HEK293 (cell line): ENCODE measurements around the gene ABR.
A peak's percentile ranks its signal among the peaks of the same experiment; 100 is the strongest.

Experiments used
- HOXD13 ChIP-seq: sonication (generic); formaldehyde crosslinking; IDR thresholded peaks from 2 replicates; pipeline ENCODE4 v1.8.0; 2022; ENCODE audit warnings: missing genetic modification reagents, borderline replicate concordance
- KLF8 ChIP-seq: fragments of 450-650 bp; formaldehyde crosslinking; IDR thresholded peaks from 2 replicates; pipeline ENCODE4 v1.5.1; 2016; ENCODE audit warnings: missing biosample characterization, missing genetic modification characterization
- KLF9 ChIP-seq: fragments of 450-650 bp; formaldehyde crosslinking; IDR thresholded peaks from 2 replicates; pipeline ENCODE4 v1.5.1; 2016; ENCODE audit warnings: missing biosample characterization, missing genetic modification characterization, low read depth
- PBX3 ChIP-seq: sonication (generic); formaldehyde crosslinking; IDR thresholded peaks from 2 replicates; pipeline ENCODE4 v1.8.1; 2022; ENCODE audit warnings: mild to moderate bottlenecking, moderate library complexity, missing genetic modification reagents
- PRDM6 ChIP-seq: fragments of 450-650 bp; formaldehyde crosslinking; IDR thresholded peaks from 2 replicates; pipeline ENCODE4 v1.5.1; 2017; ENCODE audit warnings: missing biosample characterization, missing genetic modification characterization
- REST ChIP-seq: fragments of 450-650 bp; formaldehyde crosslinking; IDR thresholded peaks from 2 replicates; pipeline ENCODE4 v1.5.1; 2016; ENCODE audit warnings: missing biosample characterization, missing genetic modification characterization
- TCF7L2 ChIP-seq: IDR thresholded peaks from 2 replicates; pipeline ENCODE4 v1.6.1; 2011; ENCODE audit warnings: low read depth, mild to moderate bottlenecking, inconsistent platforms, low read length, moderate library complexity, borderline replicate concordance
- ZBTB1 ChIP-seq: fragments of 450-650 bp; formaldehyde crosslinking; IDR thresholded peaks from 2 replicates; pipeline ENCODE4 v1.5.1; 2016; ENCODE audit warnings: missing biosample characterization, missing genetic modification characterization
- ZBTB20 ChIP-seq: fragments of 450-650 bp; formaldehyde crosslinking; IDR thresholded peaks from 2 replicates; pipeline ENCODE4 v1.5.1; 2016; ENCODE audit warnings: missing biosample characterization, missing genetic modification characterization
- ZBTB7A ChIP-seq: fragments of 450-650 bp; formaldehyde crosslinking; IDR thresholded peaks from 2 replicates; pipeline ENCODE4 v1.5.1; 2016; ENCODE audit warnings: low read depth, missing biosample characterization, missing genetic modification characterization
- ZEB2 ChIP-seq: fragments of 450-650 bp; formaldehyde crosslinking; IDR thresholded peaks from 2 replicates; pipeline ENCODE4 v1.5.1; 2016; ENCODE audit warnings: missing biosample characterization, missing genetic modification characterization
- ZFP3 ChIP-seq: fragments of 450-650 bp; formaldehyde crosslinking; IDR thresholded peaks from 2 replicates; pipeline ENCODE4 v1.5.1; 2016; ENCODE audit warnings: low read depth, missing biosample characterization, missing genetic modification characterization
- ZFP37 ChIP-seq: fragments of 450-650 bp; formaldehyde crosslinking; IDR thresholded peaks from 2 replicates; pipeline ENCODE4 v1.5.1; 2016; ENCODE audit warnings: missing biosample characterization, missing genetic modification characterization
- ZFP41 ChIP-seq: fragments of 450-650 bp; formaldehyde crosslinking; IDR thresholded peaks from 2 replicates; pipeline ENCODE4 v1.5.1; 2016; ENCODE audit warnings: missing biosample characterization, missing genetic modification characterization, borderline replicate concordance
- ZIC2 ChIP-seq: fragments of 450-650 bp; formaldehyde crosslinking; IDR thresholded peaks from 2 replicates; pipeline ENCODE4 v1.5.1; 2016; ENCODE audit warnings: missing biosample characterization, missing genetic modification characterization
- ZNF138 ChIP-seq: fragments of 450-650 bp; formaldehyde crosslinking; IDR thresholded peaks from 2 replicates; pipeline ENCODE4 v1.5.1; 2016; ENCODE audit warnings: missing biosample characterization, missing genetic modification characterization, borderline replicate concordance
- ZNF202 ChIP-seq: fragments of 450-650 bp; formaldehyde crosslinking; IDR thresholded peaks from 2 replicates; pipeline ENCODE4 v1.5.1; 2016; ENCODE audit warnings: missing biosample characterization, missing genetic modification characterization, borderline replicate concordance
- ZNF24 ChIP-seq: fragments of 450-650 bp; formaldehyde crosslinking; IDR thresholded peaks from 2 replicates; pipeline ENCODE4 v1.5.1; 2016; ENCODE audit warnings: missing biosample characterization, missing genetic modification characterization
- ZNF311 ChIP-seq: fragments of 450-650 bp; formaldehyde crosslinking; IDR thresholded peaks from 2 replicates; pipeline ENCODE4 v1.5.1; 2017; ENCODE audit warnings: missing biosample characterization, missing genetic modification characterization, borderline replicate concordance
- ZNF423 ChIP-seq: fragments of 450-650 bp; formaldehyde crosslinking; IDR thresholded peaks from 2 replicates; pipeline ENCODE4 v1.5.1; 2016; ENCODE audit warnings: missing biosample characterization, missing genetic modification characterization
- ZNF529 ChIP-seq: fragments of 450-650 bp; formaldehyde crosslinking; IDR thresholded peaks from 2 replicates; pipeline ENCODE4 v1.5.1; 2017; ENCODE audit warnings: missing genetic modification characterization, missing biosample characterization; ENCODE audit not compliant: insufficient replicate concordance
- ZNF558 ChIP-seq: fragments of 450-650 bp; formaldehyde crosslinking; IDR thresholded peaks from 2 replicates; pipeline ENCODE4 v1.5.1; 2016; ENCODE audit warnings: missing biosample characterization, missing genetic modification characterization
- ZNF560 ChIP-seq: fragments of 450-650 bp; formaldehyde crosslinking; IDR thresholded peaks from 2 replicates; pipeline ENCODE4 v1.5.1; 2017; ENCODE audit warnings: missing biosample characterization, missing genetic modification characterization, borderline replicate concordance
- ZNF561 ChIP-seq: fragments of 450-650 bp; IDR thresholded peaks from 2 replicates; pipeline ENCODE4 v1.5.1; 2018; ENCODE audit warnings: missing biosample characterization, missing genetic modification characterization, borderline replicate concordance
- ZNF610 ChIP-seq: fragments of 450-650 bp; formaldehyde crosslinking; IDR thresholded peaks from 2 replicates; pipeline ENCODE4 v1.5.1; 2016; ENCODE audit warnings: missing biosample characterization, missing genetic modification characterization, borderline replicate concordance
- ZNF626 ChIP-seq: fragments of 450-650 bp; sonication (Bioruptor Pico); formaldehyde crosslinking; IDR thresholded peaks from 2 replicates; pipeline ENCODE4 v1.5.1; 2018; ENCODE audit warnings: missing biosample characterization, missing genetic modification characterization, inconsistent platforms
- ZNF629 ChIP-seq: fragments of 450-650 bp; formaldehyde crosslinking; IDR thresholded peaks from 2 replicates; pipeline ENCODE4 v1.5.1; 2017; ENCODE audit warnings: missing biosample characterization, missing genetic modification characterization
- ZNF660 ChIP-seq: fragments of 450-650 bp; IDR thresholded peaks from 2 replicates; pipeline ENCODE4 v1.5.1; 2018; ENCODE audit warnings: missing biosample characterization, mild to moderate bottlenecking, missing genetic modification characterization
- ZNF843 ChIP-seq: fragments of 450-650 bp; formaldehyde crosslinking; IDR thresholded peaks from 2 replicates; pipeline ENCODE4 v1.5.1; 2016; ENCODE audit warnings: missing biosample characterization, missing genetic modification characterization
- ZSCAN30 ChIP-seq: fragments of 450-650 bp; IDR thresholded peaks from 2 replicates; pipeline ENCODE4 v1.5.1; 2018; ENCODE audit warnings: missing biosample characterization, mild to moderate bottlenecking, missing genetic modification characterization, moderate library complexity
- TF ChIP-seq, protein P1 (sequence below): fragments of 450-650 bp; formaldehyde crosslinking; IDR thresholded peaks from 2 replicates; pipeline ENCODE4 v1.5.1; 2016; ENCODE audit warnings: missing biosample characterization, missing genetic modification characterization
- TF ChIP-seq, protein P2 (sequence below): fragments of 450-650 bp; formaldehyde crosslinking; IDR thresholded peaks from 2 replicates; pipeline ENCODE4 v1.5.1; 2016; ENCODE audit warnings: missing biosample characterization, missing genetic modification characterization

Gene ABR

GRCh38 chr17:1229349-1229899, 49.6 kb upstream of the ABR start (continued):
- TF ChIP-seq PRDM6 (tag by site-specific recombination), result no peak
- TF ChIP-seq ZNF529 (tag by site-specific recombination), result no peak
- TF ChIP-seq ZNF843 (tag by site-specific recombination), result no peak
- no peak for TF ChIP-seq ZNF610 (tag by site-specific recombination)
- no peak for TF ChIP-seq ZFP37 (tag by site-specific recombination)
- peak; percentile 36; the same call in 1 of the 2 replicates for TF ChIP-seq ZNF660
- TF ChIP-seq ZIC2 (tag by site-specific recombination), result peak; percentile 78
- TF ChIP-seq ZNF561 (tag by site-specific recombination), result no peak; the same call in 1 of the 2 replicates
- TF ChIP-seq KLF9 (tag by site-specific recombination), result 0 out of 2 replicates have a peak, but pooled peaks have one; percentile 27
- no peak for TF ChIP-seq ZEB2 (tag by site-specific recombination)
- no peak for TF ChIP-seq ZNF202 (tag by site-specific recombination)
- TF ChIP-seq, protein P1, sequence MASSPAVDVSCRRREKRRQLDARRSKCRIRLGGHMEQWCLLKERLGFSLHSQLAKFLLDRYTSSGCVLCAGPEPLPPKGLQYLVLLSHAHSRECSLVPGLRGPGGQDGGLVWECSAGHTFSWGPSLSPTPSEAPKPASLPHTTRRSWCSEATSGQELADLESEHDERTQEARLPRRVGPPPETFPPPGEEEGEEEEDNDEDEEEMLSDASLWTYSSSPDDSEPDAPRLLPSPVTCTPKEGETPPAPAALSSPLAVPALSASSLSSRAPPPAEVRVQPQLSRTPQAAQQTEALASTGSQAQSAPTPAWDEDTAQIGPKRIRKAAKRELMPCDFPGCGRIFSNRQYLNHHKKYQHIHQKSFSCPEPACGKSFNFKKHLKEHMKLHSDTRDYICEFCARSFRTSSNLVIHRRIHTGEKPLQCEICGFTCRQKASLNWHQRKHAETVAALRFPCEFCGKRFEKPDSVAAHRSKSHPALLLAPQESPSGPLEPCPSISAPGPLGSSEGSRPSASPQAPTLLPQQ (tag by site-specific recombination), result no peak
- TF ChIP-seq ZFP41 (tag by site-specific recombination), result no peak
- 0 out of 2 replicates have a peak, but pooled peaks have one; percentile 50 for TF ChIP-seq ZNF629
- TF ChIP-seq ZNF24 (tag by site-specific recombination), result no peak
- no peak for TF ChIP-seq ZNF138 (tag by site-specific recombination)
- peak; percentile 55; the same call in 1 of the 2 replicates for TF ChIP-seq ZBTB20
- no peak for TF ChIP-seq ZBTB7A (tag by site-specific recombination)
- no peak for TF ChIP-seq ZNF558 (tag by site-specific recombination)
- no peak for TF ChIP-seq ZFP3
- TF ChIP-seq, protein P2, sequence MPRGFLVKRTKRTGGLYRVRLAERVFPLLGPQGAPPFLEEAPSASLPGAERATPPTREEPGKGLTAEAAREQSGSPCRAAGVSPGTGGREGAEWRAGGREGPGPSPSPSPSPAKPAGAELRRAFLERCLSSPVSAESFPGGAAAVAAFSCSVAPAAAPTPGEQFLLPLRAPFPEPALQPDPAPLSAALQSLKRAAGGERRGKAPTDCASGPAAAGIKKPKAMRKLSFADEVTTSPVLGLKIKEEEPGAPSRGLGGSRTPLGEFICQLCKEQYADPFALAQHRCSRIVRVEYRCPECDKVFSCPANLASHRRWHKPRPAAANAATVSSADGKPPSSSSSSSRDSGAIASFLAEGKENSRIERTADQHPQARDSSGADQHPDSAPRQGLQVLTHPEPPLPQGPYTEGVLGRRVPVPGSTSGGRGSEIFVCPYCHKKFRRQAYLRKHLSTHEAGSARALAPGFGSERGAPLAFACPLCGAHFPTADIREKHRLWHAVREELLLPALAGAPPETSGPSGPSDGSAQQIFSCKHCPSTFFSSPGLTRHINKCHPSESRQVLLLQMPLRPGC (tag by site-specific recombination), result no peak
- 0 out of 2 replicates have a peak, but pooled peaks have one; percentile 33 for TF ChIP-seq PBX3 (CRISPR knock-in tag)
- TF ChIP-seq ZNF423 (tag by site-specific recombination), result 0 out of 2 replicates have a peak, but pooled peaks have one; percentile 41
- no peak for TF ChIP-seq HOXD13 (CRISPR knock-in tag)
- TF ChIP-seq ZNF311 (tag by site-specific recombination), result no peak
- TF ChIP-seq ZBTB1, result no peak
- TF ChIP-seq ZNF560 (tag by site-specific recombination), result no peak
- TF ChIP-seq TCF7L2, result no peak
- TF ChIP-seq REST (tag by site-specific recombination), result no peak
- TF ChIP-seq KLF8 (tag by site-specific recombination), result no peak
- no peak for TF ChIP-seq ZNF626
- 0 out of 2 replicates have a peak, but pooled peaks have one; percentile 3 for TF ChIP-seq ZSCAN30 (tag by site-specific recombination)
